ENCODE measurements around the gene MCC.

The MCC gene

GRCh38 chr5:113518884-113519283 lies 30.6 kb upstream of the MCC start:
- DNase-seq = no peak
- no peak overlapping the region for H3K14ac ChIP-seq (ENCODE audit: low read length)

GRCh38 chr5:113514289-113514635 lies 26.0 kb upstream of the MCC start:
- H3K79me2 ChIP-seq (ENCODE audit: control insufficient read depth, insufficient read depth, low read length, poor library complexity) = peaks cover 6% of the 10 kb centered on the region
- H2AFZ ChIP-seq (ENCODE audit: insufficient read depth, low read length, poor library complexity) = peak overlapping the region; percentile 92
- H4K8ac ChIP-seq (ENCODE audit: low read depth, low read length) = peak overlapping the region; percentile 92
- peak overlapping the region; percentile 84 for H4K91ac ChIP-seq (ENCODE audit: low read depth, low read length)
- peaks cover 8% of the 10 kb centered on the region for H3K79me1 ChIP-seq (ENCODE audit: low read length)
- H3K18ac ChIP-seq (ENCODE audit: low read length) = peak overlapping the region; percentile 26
- no peak overlapping the region for H2AK5ac ChIP-seq (ENCODE audit: low read length)
- peaks cover 3 to 4% of the 10 kb centered on the region in 2 experiments for H3K36me3 ChIP-seq (ENCODE audit: control insufficient read depth in 1 of 2, insufficient read depth in 2 of 2, low read length in 2 of 2)
- peak overlapping the region; percentile 79 for H3K9ac ChIP-seq (ENCODE audit: low read length)
- H3K9me3 ChIP-seq (ENCODE audit: insufficient read depth, low read depth, low read length) = no peaks in the 10 kb centered on the region
- H2BK12ac ChIP-seq (ENCODE audit: low read length) = no peak overlapping the region
- H3K27ac ChIP-seq (ENCODE audit: low read depth, low read length) = no peak overlapping the region
- H3K14ac ChIP-seq (ENCODE audit: low read length) = no peak overlapping the region
- H3K4me1 ChIP-seq (ENCODE audit: control insufficient read depth in 1 of 2, insufficient read depth in 2 of 2, low read length in 2 of 2) = peaks cover 0 to 1% of the 10 kb centered on the region in 2 experiments
- H2BK120ac ChIP-seq (ENCODE audit: insufficient read depth, low read length, poor library complexity) = no peak overlapping the region
- peak overlapping the region; percentile 88 for H3K4me3 ChIP-seq (ENCODE audit: low read depth, low read length)
- H3K27me3 ChIP-seq (ENCODE audit: insufficient read depth, low read length) = no peaks in the 10 kb centered on the region
- DNase-seq = peak in 1 of 2 donors; percentile 13
- H2BK5ac ChIP-seq (ENCODE audit: low read depth, low read length, poor library complexity) = no peak overlapping the region
- no peak overlapping the region for H3K4ac ChIP-seq (ENCODE audit: low read depth, low read length)
- WGBS (ENCODE audit: extremely low coverage, insufficient coverage, insufficient read length) = no CpG with 5 or more reads among the region's 9 CpGs
- H4K12ac ChIP-seq (ENCODE audit: low read depth, low read length) = peak overlapping the region; percentile 16
- H3K23ac ChIP-seq (ENCODE audit: low read length) = no peak overlapping the region
- H3K4me2 ChIP-seq (ENCODE audit: low read length) = peak overlapping the region; percentile 97

More at GRCh38 chr5:113518884-113519283, 30.6 kb upstream of the MCC start:
- peaks cover 2% of the 10 kb centered on the region for H3K79me2 ChIP-seq (ENCODE audit: control insufficient read depth, insufficient read depth, low read length, poor library complexity)
- peaks cover 3 to 4% of the 10 kb centered on the region in 2 experiments for H3K36me3 ChIP-seq (ENCODE audit: control insufficient read depth in 1 of 2, insufficient read depth in 2 of 2, low read length in 2 of 2)
- no CpG with 5 or more reads among the region's 4 CpGs for WGBS (ENCODE audit: extremely low coverage, insufficient coverage, insufficient read length)
- H3K9ac ChIP-seq (ENCODE audit: low read length) = no peak overlapping the region
- H3K27ac ChIP-seq (ENCODE audit: low read depth, low read length) = no peak overlapping the region
- H3K79me1 ChIP-seq (ENCODE audit: low read length) = peaks cover 1% of the 10 kb centered on the region
- no peaks in the 10 kb centered on the region for H3K9me3 ChIP-seq (ENCODE audit: insufficient read depth, low read depth, low read length)
- H3K18ac ChIP-seq (ENCODE audit: low read length) = no peak overlapping the region
- no peak overlapping the region for H3K4me2 ChIP-seq (ENCODE audit: low read length)
- H2BK5ac ChIP-seq (ENCODE audit: low read depth, low read length, poor library complexity) = no peak overlapping the region
- H2AK5ac ChIP-seq (ENCODE audit: low read length) = no peak overlapping the region
- H4K12ac ChIP-seq (ENCODE audit: low read depth, low read length) = no peak overlapping the region
- H3K27me3 ChIP-seq (ENCODE audit: insufficient read depth, low read length) = no peaks in the 10 kb centered on the region
- H4K8ac ChIP-seq (ENCODE audit: low read depth, low read length) = no peak overlapping the region
- H3K4me3 ChIP-seq (ENCODE audit: low read depth, low read length) = no peak overlapping the region
- H2BK120ac ChIP-seq (ENCODE audit: insufficient read depth, low read length, poor library complexity) = no peak overlapping the region
- H3K4me1 ChIP-seq (ENCODE audit: control insufficient read depth in 1 of 2, insufficient read depth in 2 of 2, low read length in 2 of 2) = peaks cover 0 to 1% of the 10 kb centered on the region in 2 experiments
- H4K91ac ChIP-seq (ENCODE audit: low read depth, low read length) = no peak overlapping the region
- H2AFZ ChIP-seq (ENCODE audit: insufficient read depth, low read length, poor library complexity) = no peak overlapping the region
- no peak overlapping the region for H2BK12ac ChIP-seq (ENCODE audit: low read length)
- no peak overlapping the region for H3K23ac ChIP-seq (ENCODE audit: low read length)
- no peak overlapping the region for H3K4ac ChIP-seq (ENCODE audit: low read depth, low read length)

- Histone ChIP-seq H3K4me3 (ENCODE audit: low read depth, low read length) (peak within 1 kb of the TSS; percentile 88), H3K4me2 (ENCODE audit: low read length) (peak within 1 kb of the TSS; percentile 97), H3K14ac (ENCODE audit: low read length) (peak within 1 kb of the TSS; percentile 84), H2BK120ac (ENCODE audit: insufficient read depth, low read length, poor library complexity) (peak within 1 kb of the TSS; percentile 61), H3K9me3 (ENCODE audit: insufficient read depth, low read depth, low read length) (no peaks in the 10 kb centered on the region), H4K12ac (ENCODE audit: low read depth, low read length) (peak within 1 kb of the TSS; percentile 79), H2AFZ (ENCODE audit: insufficient read depth, low read length, poor library complexity) (peak within 1 kb of the TSS; percentile 92), H3K9ac (ENCODE audit: low read length) (peak within 1 kb of the TSS; percentile 79), H3K4me1 (ENCODE audit: control insufficient read depth in 1 of 2, insufficient read depth in 2 of 2, low read length in 2 of 2) (peaks cover 0 to 1% of the 10 kb centered on the region in 2 experiments), H4K8ac (ENCODE audit: low read depth, low read length) (peak within 1 kb of the TSS; percentile 92), H3K36me3 (ENCODE audit: control insufficient read depth in 1 of 2, insufficient read depth in 2 of 2, low read length in 2 of 2) (peaks cover 0 to 2% of the 10 kb centered on the region in 2 experiments), H3K27me3 (ENCODE audit: insufficient read depth, low read length) (no peaks in the 10 kb centered on the region), H2BK12ac (ENCODE audit: low read length) (no peak within 1 kb of the TSS), H3K79me2 (ENCODE audit: control insufficient read depth, insufficient read depth, low read length, poor library complexity) (peaks cover 6% of the 10 kb centered on the region), H3K27ac (ENCODE audit: low read depth, low read length) (peak within 1 kb of the TSS; percentile 41), H4K91ac (ENCODE audit: low read depth, low read length) (peak within 1 kb of the TSS; percentile 84), H3K4ac (ENCODE audit: low read depth, low read length) (peak within 1 kb of the TSS; percentile 57), H3K23ac (ENCODE audit: low read length) (no peak within 1 kb of the TSS), H2BK5ac (ENCODE audit: low read depth, low read length, poor library complexity) (peak within 1 kb of the TSS; percentile 44), H2AK5ac (ENCODE audit: low read length) (no peak within 1 kb of the TSS), H3K18ac (ENCODE audit: low read length) (peak within 1 kb of the TSS; percentile 26), H3K79me1 (ENCODE audit: low read length) (peaks cover 8% of the 10 kb centered on the region)
- peak; percentile 93 to 94 for DNase-seq
- WGBS (ENCODE audit: extremely low coverage, insufficient coverage, insufficient read length) = no CpG with 5 or more reads among the region's 72 CpGs
Measured at GRCh38 chr5:113513384-113514288, 25.4 kb upstream of the MCC start, which contains the start of gene YTHDC2. YTHDC2 (plus strand) TSS chr5:113513694; CDS start chr5:113513896, 202 bp downstream.

- no peak overlapping the region for H3K18ac ChIP-seq (ENCODE audit: low read length)
- H2BK12ac ChIP-seq (ENCODE audit: low read length) = no peak overlapping the region
- H3K23ac ChIP-seq (ENCODE audit: low read length) = no peak overlapping the region
- H2AFZ ChIP-seq (ENCODE audit: insufficient read depth, low read length, poor library complexity) = no peak overlapping the region
- H4K91ac ChIP-seq (ENCODE audit: low read depth, low read length) = no peak overlapping the region
- H3K4me1 ChIP-seq (ENCODE audit: control insufficient read depth in 1 of 2, insufficient read depth in 2 of 2, low read length in 2 of 2) = peaks cover 0 to 1% of the 10 kb centered on the region in 2 experiments
- no peak overlapping the region for H2BK120ac ChIP-seq (ENCODE audit: insufficient read depth, low read length, poor library complexity)
- no peak overlapping the region for H3K14ac ChIP-seq (ENCODE audit: low read length)
- peak in 1 of 2 donors; percentile 18 for DNase-seq
- H3K4me2 ChIP-seq (ENCODE audit: low read length) = no peak overlapping the region
- no CpG with 5 or more reads among the region's 3 CpGs for WGBS (ENCODE audit: extremely low coverage, insufficient coverage, insufficient read length)
- no peaks in the 10 kb centered on the region for H3K27me3 ChIP-seq (ENCODE audit: insufficient read depth, low read length)
- H3K36me3 ChIP-seq (ENCODE audit: control insufficient read depth in 1 of 2, insufficient read depth in 2 of 2, low read length in 2 of 2) = no peaks in the 10 kb centered on the region
- no peak overlapping the region for H4K12ac ChIP-seq (ENCODE audit: low read depth, low read length)
- H3K9me3 ChIP-seq (ENCODE audit: insufficient read depth, low read depth, low read length) = no peaks in the 10 kb centered on the region
- no peak overlapping the region for H4K8ac ChIP-seq (ENCODE audit: low read depth, low read length)
- H3K9ac ChIP-seq (ENCODE audit: low read length) = no peak overlapping the region
- H2BK5ac ChIP-seq (ENCODE audit: low read depth, low read length, poor library complexity) = no peak overlapping the region
- H3K79me1 ChIP-seq (ENCODE audit: low read length) = peaks cover 8% of the 10 kb centered on the region
- H2AK5ac ChIP-seq (ENCODE audit: low read length) = no peak overlapping the region
- no peak overlapping the region for H3K4ac ChIP-seq (ENCODE audit: low read depth, low read length)
- H3K4me3 ChIP-seq (ENCODE audit: low read depth, low read length) = no peak overlapping the region
- peaks cover 6% of the 10 kb centered on the region for H3K79me2 ChIP-seq (ENCODE audit: control insufficient read depth, insufficient read depth, low read length, poor library complexity)
- H3K27ac ChIP-seq (ENCODE audit: low read depth, low read length) = no peak overlapping the region
Measured at GRCh38 chr5:113512341-113512740, 24.1 kb upstream of the MCC start.
